NCI-H446 (cell line): ENCODE measurements around the gene PRSS57.

ENCODE experiments used
- DNase-seq, 2 experiments: peaks; one replicate each; lab custom pipeline; 2025; lab: John Stamatoyannopoulos, UW

Gene PRSS57

GRCh38 chr19:638906-639252 lies 56.4 kb downstream of the PRSS57 start:
- no peak for DNase-seq
